Measurements from ENCODE around the gene CIRBP. TPM values are rescaled to one million over a fixed set of nuclear protein-coding genes. Genes with fewer than 3 reads are reported as not detected.

CIRBP gene
- total and polyA plus RNA-seq, 2 of the 13 experiments (the other 11 are each of a cell fraction or from before 2014, with no cell fraction given) = 133 to 140 TPM

DNA sequence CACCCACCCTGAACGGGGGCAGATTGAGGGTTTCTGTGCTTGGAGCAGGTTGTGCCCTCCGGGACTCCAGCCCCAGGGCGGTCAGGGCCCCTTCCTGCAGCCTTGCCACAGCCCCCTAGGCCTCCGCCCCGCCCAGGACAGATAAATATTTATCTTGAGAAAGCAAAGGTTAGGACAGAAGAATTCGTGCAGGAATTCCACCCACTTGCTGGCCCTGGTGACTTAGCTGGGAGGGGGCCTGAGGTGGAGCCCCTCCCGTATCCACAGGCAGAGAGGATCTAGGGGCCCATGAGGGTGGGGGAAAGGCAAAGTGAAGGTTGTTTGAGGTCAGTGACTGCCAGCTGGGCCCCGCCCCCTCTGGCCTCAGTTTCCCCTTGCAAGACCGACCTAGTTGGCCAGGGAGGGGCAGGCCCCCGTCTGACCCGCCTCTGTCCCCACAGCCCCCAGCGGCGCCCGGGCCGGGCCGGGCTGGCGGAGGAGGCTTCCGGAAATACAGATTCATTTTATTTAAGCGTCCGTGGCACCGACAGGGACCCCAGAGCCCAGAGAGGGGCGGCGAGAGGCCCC lies 15.5 kb upstream of the CIRBP start (continued):
- TF ChIP-seq, protein P1, sequence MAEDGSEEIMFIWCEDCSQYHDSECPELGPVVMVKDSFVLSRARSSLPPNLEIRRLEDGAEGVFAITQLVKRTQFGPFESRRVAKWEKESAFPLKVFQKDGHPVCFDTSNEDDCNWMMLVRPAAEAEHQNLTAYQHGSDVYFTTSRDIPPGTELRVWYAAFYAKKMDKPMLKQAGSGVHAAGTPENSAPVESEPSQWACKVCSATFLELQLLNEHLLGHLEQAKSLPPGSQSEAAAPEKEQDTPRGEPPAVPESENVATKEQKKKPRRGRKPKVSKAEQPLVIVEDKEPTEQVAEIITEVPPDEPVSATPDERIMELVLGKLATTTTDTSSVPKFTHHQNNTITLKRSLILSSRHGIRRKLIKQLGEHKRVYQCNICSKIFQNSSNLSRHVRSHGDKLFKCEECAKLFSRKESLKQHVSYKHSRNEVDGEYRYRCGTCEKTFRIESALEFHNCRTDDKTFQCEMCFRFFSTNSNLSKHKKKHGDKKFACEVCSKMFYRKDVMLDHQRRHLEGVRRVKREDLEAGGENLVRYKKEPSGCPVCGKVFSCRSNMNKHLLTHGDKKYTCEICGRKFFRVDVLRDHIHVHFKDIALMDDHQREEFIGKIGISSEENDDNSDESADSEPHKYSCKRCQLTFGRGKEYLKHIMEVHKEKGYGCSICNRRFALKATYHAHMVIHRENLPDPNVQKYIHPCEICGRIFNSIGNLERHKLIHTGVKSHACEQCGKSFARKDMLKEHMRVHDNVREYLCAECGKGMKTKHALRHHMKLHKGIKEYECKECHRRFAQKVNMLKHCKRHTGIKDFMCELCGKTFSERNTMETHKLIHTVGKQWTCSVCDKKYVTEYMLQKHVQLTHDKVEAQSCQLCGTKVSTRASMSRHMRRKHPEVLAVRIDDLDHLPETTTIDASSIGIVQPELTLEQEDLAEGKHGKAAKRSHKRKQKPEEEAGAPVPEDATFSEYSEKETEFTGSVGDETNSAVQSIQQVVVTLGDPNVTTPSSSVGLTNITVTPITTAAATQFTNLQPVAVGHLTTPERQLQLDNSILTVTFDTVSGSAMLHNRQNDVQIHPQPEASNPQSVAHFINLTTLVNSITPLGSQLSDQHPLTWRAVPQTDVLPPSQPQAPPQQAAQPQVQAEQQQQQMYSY (CRISPR knock-in tag; IDR thresholded peaks at IDR 0.05) = no peak
- TF ChIP-seq MEIS2 (CRISPR knock-in tag; IDR thresholded peaks at IDR 0.05) (no peak), NKX3-1 (CRISPR knock-in tag; IDR thresholded peaks at IDR 0.05) (no peak; the same call in 1 of the 2 replicates), NCOA1 (CRISPR knock-in tag; IDR thresholded peaks at IDR 0.05) (peak; percentile 85), PHF21A (CRISPR knock-in tag; IDR thresholded peaks at IDR 0.05) (peak; percentile 60; the same call in 1 of the 2 replicates), ZNF761 (CRISPR knock-in tag; conservative IDR thresholded peaks at IDR 0.05) (no peak), MAF1 (CRISPR knock-in tag; IDR thresholded peaks at IDR 0.05; ENCODE audit: borderline replicate concordance) (no peak), TBP (CRISPR knock-in tag; IDR thresholded peaks at IDR 0.05) (no peak), BORCS8-MEF2B (CRISPR knock-in tag; IDR thresholded peaks at IDR 0.05) (0 out of 2 replicates have a peak, but pooled peaks have one; percentile 24), ZNF670 (CRISPR knock-in tag; IDR thresholded peaks at IDR 0.05; ENCODE audit: borderline replicate concordance) (no peak), TEAD2 (CRISPR knock-in tag; IDR thresholded peaks at IDR 0.05) (no peak)
- TF ChIP-seq, protein P2, sequence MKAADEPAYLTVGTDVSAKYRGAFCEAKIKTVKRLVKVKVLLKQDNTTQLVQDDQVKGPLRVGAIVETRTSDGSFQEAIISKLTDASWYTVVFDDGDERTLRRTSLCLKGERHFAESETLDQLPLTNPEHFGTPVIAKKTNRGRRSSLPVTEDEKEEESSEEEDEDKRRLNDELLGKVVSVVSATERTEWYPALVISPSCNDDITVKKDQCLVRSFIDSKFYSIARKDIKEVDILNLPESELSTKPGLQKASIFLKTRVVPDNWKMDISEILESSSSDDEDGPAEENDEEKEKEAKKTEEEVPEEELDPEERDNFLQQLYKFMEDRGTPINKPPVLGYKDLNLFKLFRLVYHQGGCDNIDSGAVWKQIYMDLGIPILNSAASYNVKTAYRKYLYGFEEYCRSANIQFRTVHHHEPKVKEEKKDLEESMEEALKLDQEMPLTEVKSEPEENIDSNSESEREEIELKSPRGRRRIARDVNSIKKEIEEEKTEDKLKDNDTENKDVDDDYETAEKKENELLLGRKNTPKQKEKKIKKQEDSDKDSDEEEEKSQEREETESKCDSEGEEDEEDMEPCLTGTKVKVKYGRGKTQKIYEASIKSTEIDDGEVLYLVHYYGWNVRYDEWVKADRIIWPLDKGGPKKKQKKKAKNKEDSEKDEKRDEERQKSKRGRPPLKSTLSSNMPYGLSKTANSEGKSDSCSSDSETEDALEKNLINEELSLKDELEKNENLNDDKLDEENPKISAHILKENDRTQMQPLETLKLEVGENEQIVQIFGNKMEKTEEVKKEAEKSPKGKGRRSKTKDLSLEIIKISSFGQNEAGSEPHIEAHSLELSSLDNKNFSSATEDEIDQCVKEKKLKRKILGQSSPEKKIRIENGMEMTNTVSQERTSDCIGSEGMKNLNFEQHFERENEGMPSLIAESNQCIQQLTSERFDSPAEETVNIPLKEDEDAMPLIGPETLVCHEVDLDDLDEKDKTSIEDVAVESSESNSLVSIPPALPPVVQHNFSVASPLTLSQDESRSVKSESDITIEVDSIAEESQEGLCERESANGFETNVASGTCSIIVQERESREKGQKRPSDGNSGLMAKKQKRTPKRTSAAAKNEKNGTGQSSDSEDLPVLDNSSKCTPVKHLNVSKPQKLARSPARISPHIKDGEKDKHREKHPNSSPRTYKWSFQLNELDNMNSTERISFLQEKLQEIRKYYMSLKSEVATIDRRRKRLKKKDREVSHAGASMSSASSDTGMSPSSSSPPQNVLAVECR (CRISPR knock-in tag; IDR thresholded peaks at IDR 0.05; ENCODE audit: borderline replicate concordance) = peak; percentile 56
- TF ChIP-seq, protein P3, sequence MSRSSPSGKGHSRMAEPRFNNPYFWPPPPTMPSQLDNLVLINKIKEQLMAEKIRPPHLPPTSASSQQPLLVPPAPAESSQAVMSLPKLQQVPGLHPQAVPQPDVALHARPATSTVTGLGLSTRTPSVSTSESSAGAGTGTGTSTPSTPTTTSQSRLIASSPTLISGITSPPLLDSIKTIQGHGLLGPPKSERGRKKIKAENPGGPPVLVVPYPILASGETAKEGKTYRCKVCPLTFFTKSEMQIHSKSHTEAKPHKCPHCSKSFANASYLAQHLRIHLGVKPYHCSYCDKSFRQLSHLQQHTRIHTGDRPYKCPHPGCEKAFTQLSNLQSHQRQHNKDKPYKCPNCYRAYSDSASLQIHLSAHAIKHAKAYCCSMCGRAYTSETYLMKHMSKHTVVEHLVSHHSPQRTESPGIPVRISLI (CRISPR knock-in tag; IDR thresholded peaks at IDR 0.05; ENCODE audit: borderline replicate concordance) = peak; percentile 34; the same call in 1 of the 2 replicates
- TF ChIP-seq, protein P4, sequence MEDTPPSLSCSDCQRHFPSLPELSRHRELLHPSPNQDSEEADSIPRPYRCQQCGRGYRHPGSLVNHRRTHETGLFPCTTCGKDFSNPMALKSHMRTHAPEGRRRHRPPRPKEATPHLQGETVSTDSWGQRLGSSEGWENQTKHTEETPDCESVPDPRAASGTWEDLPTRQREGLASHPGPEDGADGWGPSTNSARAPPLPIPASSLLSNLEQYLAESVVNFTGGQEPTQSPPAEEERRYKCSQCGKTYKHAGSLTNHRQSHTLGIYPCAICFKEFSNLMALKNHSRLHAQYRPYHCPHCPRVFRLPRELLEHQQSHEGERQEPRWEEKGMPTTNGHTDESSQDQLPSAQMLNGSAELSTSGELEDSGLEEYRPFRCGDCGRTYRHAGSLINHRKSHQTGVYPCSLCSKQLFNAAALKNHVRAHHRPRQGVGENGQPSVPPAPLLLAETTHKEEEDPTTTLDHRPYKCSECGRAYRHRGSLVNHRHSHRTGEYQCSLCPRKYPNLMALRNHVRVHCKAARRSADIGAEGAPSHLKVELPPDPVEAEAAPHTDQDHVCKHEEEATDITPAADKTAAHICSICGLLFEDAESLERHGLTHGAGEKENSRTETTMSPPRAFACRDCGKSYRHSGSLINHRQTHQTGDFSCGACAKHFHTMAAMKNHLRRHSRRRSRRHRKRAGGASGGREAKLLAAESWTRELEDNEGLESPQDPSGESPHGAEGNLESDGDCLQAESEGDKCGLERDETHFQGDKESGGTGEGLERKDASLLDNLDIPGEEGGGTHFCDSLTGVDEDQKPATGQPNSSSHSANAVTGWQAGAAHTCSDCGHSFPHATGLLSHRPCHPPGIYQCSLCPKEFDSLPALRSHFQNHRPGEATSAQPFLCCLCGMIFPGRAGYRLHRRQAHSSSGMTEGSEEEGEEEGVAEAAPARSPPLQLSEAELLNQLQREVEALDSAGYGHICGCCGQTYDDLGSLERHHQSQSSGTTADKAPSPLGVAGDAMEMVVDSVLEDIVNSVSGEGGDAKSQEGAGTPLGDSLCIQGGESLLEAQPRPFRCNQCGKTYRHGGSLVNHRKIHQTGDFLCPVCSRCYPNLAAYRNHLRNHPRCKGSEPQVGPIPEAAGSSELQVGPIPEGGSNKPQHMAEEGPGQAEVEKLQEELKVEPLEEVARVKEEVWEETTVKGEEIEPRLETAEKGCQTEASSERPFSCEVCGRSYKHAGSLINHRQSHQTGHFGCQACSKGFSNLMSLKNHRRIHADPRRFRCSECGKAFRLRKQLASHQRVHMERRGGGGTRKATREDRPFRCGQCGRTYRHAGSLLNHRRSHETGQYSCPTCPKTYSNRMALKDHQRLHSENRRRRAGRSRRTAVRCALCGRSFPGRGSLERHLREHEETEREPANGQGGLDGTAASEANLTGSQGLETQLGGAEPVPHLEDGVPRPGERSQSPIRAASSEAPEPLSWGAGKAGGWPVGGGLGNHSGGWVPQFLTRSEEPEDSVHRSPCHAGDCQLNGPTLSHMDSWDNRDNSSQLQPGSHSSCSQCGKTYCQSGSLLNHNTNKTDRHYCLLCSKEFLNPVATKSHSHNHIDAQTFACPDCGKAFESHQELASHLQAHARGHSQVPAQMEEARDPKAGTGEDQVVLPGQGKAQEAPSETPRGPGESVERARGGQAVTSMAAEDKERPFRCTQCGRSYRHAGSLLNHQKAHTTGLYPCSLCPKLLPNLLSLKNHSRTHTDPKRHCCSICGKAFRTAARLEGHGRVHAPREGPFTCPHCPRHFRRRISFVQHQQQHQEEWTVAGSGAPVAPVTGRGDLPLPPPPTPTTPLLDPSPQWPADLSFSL (CRISPR knock-in tag; IDR thresholded peaks at IDR 0.05) = no peak

All from HepG2 (cell line).